Endodermal cell (in vitro differentiated cells): ENCODE measurements around the gene SEMA3D. TPM values are rescaled to one million over a fixed set of nuclear protein-coding genes. Genes with fewer than 3 reads are reported as not detected.

Source experiments
- DNase-seq: peaks from one replicate; pipeline ENCODE4 v3.0.0-alpha.2; 2017
- H3K27ac ChIP-seq: 2 replicates; pipeline ENCODE4 v1.5.1; 2013; ENCODE audit warnings: mild to moderate bottlenecking, low read depth, low read length, moderate library complexity
- H3K27me3 ChIP-seq: 2 replicates; pipeline ENCODE4 v1.6.1; 2013; ENCODE audit warnings: mild to moderate bottlenecking, low read length, moderate library complexity; ENCODE audit not compliant: insufficient read depth, control insufficient read depth, poor library complexity, severe bottlenecking
- H3K36me3 ChIP-seq: 2 replicates; pipeline ENCODE4 v1.7.0; 2013; ENCODE audit warnings: mild to moderate bottlenecking, low read length, moderate library complexity; ENCODE audit not compliant: control insufficient read depth, insufficient read depth
- H3K4me1 ChIP-seq: one replicate; pipeline ENCODE4 v1.7.0; 2013; ENCODE audit warnings: low read length; ENCODE audit not compliant: control insufficient read depth, insufficient read depth
- H3K4me3 ChIP-seq: 2 replicates; pipeline ENCODE4 v1.5.1; 2013; ENCODE audit warnings: mild to moderate bottlenecking, low read length, moderate library complexity
- H3K9ac ChIP-seq: 2 replicates; pipeline ENCODE4 v1.6.1; 2013; ENCODE audit warnings: mild to moderate bottlenecking, low read length, moderate library complexity; ENCODE audit not compliant: poor library complexity, severe bottlenecking; ENCODE audit errors: extremely low read depth
- H3K9me3 ChIP-seq: 2 replicates; pipeline ENCODE4 v1.6.1; 2013; ENCODE audit warnings: mild to moderate bottlenecking, low read length, moderate library complexity; ENCODE audit not compliant: control insufficient read depth
- H3K27ac Mint-ChIP-seq: 2 replicates; pipeline ENCODE4 v1.8.0; 2020; ENCODE audit warnings: mixed read lengths
- H3K27me3 Mint-ChIP-seq: 2 replicates; pipeline ENCODE4 v1.8.0; 2021; ENCODE audit warnings: mild to moderate bottlenecking, mixed read lengths; ENCODE audit not compliant: insufficient read depth
- H3K36me3 Mint-ChIP-seq: 2 replicates; pipeline ENCODE4 v1.8.0; 2020; ENCODE audit warnings: low read depth, mixed read lengths
- H3K4me1 Mint-ChIP-seq: 2 replicates; pipeline ENCODE4 v1.8.0; 2020; ENCODE audit warnings: mixed read lengths
- H3K4me3 Mint-ChIP-seq: 2 replicates; pipeline ENCODE4 v1.8.0; 2020; ENCODE audit warnings: mild to moderate bottlenecking, moderate library complexity, mixed read lengths
- H3K9me3 Mint-ChIP-seq: 2 replicates; pipeline ENCODE4 v1.8.0; 2020; ENCODE audit warnings: mild to moderate bottlenecking, mixed read lengths
- WGBS, 2 experiments: methylation state at CpG; one replicate each; pipeline versions ENCODE4 v1.1.5 to v1.1.7; 2013; ENCODE audit warnings: missing lambda C conversion rate in 2 of 2, mixed read lengths in 1 of 2; ENCODE audit not compliant: insufficient coverage in 1 of 2, insufficient read length in 1 of 2; 5-methylcytosine and 5-hydroxymethylcytosine counted together
- total RNA-seq, 2 donors: library from RNA; stranded (reverse); fragmentation: NEBNext Ultra II Directional in 1 of 2; extraction: Animal tissue kit (Norgen Biotek cat#: 25700) in 1 of 2; gene quantifications; 2 replicates in 1 of 2; 3 replicates in 1 of 2; pipeline ENCODE4 v1.2.1, GENCODE V29; 2021
- TF ChIP-seq, protein P1 (sequence below): fragments of 200-600 bp; sonication (generic); conservative IDR thresholded peaks from 2 replicates; pipeline ENCODE4 v1.5.0; 2021; ENCODE audit warnings: antibody characterized with exemption, mild to moderate bottlenecking

Gene SEMA3D
- total RNA-seq, 2 donors from 2014 or later, result 6.5 to 13.9 TPM

DNA sequence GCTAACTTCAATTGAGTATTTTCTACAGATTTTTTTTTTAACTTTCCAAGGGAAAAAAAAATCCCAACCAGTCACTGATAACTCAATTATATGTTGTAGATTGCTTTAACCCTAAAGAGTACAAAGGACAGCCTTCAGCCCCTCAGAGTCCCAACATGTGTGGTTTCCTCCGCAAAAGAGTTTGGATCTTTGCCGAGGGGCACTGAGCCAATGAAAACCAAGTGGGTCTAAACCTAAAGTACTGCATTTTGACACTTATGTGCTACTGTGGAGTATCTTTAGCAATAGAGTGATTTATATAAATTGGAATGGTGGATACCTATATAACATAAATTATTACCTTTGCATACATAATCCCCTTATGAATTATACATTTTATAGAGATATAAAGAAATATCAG is 91.5 kb downstream of the SEMA3D start:
- Histone ChIP-seq H3K36me3 (no peaks in the 10 kb centered on the region), H3K9ac (no peak overlapping the region), H3K27ac (no peak overlapping the region), H3K4me1 (no peaks in the 10 kb centered on the region), H3K4me3 (no peak overlapping the region), H3K9me3 (no peaks in the 10 kb centered on the region), H3K27me3 (no peaks in the 10 kb centered on the region)
- TF ChIP-seq, protein P1, sequence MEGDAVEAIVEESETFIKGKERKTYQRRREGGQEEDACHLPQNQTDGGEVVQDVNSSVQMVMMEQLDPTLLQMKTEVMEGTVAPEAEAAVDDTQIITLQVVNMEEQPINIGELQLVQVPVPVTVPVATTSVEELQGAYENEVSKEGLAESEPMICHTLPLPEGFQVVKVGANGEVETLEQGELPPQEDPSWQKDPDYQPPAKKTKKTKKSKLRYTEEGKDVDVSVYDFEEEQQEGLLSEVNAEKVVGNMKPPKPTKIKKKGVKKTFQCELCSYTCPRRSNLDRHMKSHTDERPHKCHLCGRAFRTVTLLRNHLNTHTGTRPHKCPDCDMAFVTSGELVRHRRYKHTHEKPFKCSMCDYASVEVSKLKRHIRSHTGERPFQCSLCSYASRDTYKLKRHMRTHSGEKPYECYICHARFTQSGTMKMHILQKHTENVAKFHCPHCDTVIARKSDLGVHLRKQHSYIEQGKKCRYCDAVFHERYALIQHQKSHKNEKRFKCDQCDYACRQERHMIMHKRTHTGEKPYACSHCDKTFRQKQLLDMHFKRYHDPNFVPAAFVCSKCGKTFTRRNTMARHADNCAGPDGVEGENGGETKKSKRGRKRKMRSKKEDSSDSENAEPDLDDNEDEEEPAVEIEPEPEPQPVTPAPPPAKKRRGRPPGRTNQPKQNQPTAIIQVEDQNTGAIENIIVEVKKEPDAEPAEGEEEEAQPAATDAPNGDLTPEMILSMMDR, result no peak
- H3K27me3 Mint-ChIP-seq, result no peaks in the 10 kb centered on the region
- no peaks in the 10 kb centered on the region for H3K9me3 Mint-ChIP-seq
- 96 to 100% methylated on average over 2 of the region's 2 CpGs for WGBS, 2 experiments
- H3K36me3 Mint-ChIP-seq, result no peaks in the 10 kb centered on the region
- no peak overlapping the region for H3K4me3 Mint-ChIP-seq
- no peaks in the 10 kb centered on the region for H3K4me1 Mint-ChIP-seq
- DNase-seq, result no peak
- no peak overlapping the region for H3K27ac Mint-ChIP-seq

DNA sequence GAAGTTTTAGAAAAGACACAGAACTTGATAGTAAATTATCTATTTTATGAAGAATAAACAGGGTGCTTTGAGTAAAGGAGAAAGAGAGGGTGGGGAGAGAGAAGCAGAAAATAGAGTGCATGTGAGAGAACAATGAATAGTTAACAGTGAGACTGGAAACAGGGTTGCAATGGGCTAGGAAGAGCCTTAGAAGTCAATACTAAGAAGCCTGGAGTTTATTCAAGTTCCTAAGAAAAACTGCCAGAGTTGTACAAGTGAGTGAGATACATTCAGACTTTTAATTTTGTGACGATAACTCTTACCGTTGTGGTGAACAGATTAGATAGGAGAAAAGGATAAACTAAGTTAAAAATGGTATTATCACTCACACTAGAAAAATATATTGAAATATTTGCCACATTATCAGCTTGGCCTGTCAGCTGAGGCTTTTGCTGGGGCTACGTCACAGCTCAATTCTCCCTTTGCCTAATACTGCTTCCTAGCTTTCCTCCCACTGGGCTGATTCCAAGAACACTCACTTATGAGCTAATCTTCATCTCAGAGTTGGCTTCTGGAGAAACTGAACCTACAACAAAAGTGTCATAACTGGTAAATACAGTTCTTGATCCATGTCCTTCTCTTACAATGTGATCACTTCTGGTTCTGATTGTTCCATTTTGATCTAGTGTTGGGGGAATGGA is 92.7 kb downstream of the SEMA3D start:
- WGBS, 2 experiments, result 98 to 100% methylated on average over 1 to 3 of the region's 3 CpGs
- Mint-ChIP-seq H3K27ac (no peak overlapping the region), H3K9me3 (no peaks in the 10 kb centered on the region), H3K36me3 (no peaks in the 10 kb centered on the region), H3K4me1 (no peaks in the 10 kb centered on the region), H3K27me3 (no peaks in the 10 kb centered on the region), H3K4me3 (no peak overlapping the region)
- no peaks in the 10 kb centered on the region for H3K9me3 ChIP-seq
- no peak overlapping the region for H3K27ac ChIP-seq
- no peaks in the 10 kb centered on the region for H3K36me3 ChIP-seq
- TF ChIP-seq, protein P1, result no peak
- DNase-seq, result no peak
- no peak overlapping the region for H3K9ac ChIP-seq
- H3K4me1 ChIP-seq, result no peaks in the 10 kb centered on the region
- H3K27me3 ChIP-seq, result no peaks in the 10 kb centered on the region
- H3K4me3 ChIP-seq, result no peak overlapping the region

DNA sequence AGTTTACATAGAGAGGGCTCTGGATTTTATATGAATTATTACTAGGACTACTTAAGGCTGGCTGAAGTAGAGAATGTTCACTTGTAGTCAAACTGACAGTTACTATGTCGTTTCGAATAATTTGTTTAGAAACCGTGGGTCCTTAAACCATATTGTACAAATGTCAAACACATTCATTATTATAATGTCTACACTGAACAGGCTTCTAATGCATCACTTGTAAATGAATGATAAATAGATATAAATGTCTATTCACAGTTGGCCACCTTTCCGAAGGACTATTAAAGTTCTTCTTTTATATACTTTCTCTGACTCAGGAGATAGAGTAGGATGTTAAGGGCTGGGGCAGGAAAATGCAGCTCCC is 95.3 kb downstream of the SEMA3D start:
- Mint-ChIP-seq H3K27ac (no peak overlapping the region), H3K9me3 (no peaks in the 10 kb centered on the region), H3K36me3 (no peaks in the 10 kb centered on the region), H3K4me1 (no peaks in the 10 kb centered on the region), H3K27me3 (no peaks in the 10 kb centered on the region), H3K4me3 (no peak overlapping the region)
- Histone ChIP-seq H3K9ac (no peak overlapping the region), H3K36me3 (no peaks in the 10 kb centered on the region), H3K9me3 (no peaks in the 10 kb centered on the region), H3K4me3 (no peak overlapping the region), H3K4me1 (no peaks in the 10 kb centered on the region), H3K27ac (no peak overlapping the region), H3K27me3 (no peaks in the 10 kb centered on the region)
- WGBS, 2 experiments, result 89% methylated on average over 4 of the region's 4 CpGs; no CpG with 5 or more reads in 1 of the 2 experiments
- DNase-seq, result no peak
- TF ChIP-seq, protein P1, result no peak
